MCF 10A (cell line): ENCODE measurements around the gene NAGA. TPM values are rescaled to one million over a fixed set of nuclear protein-coding genes. Genes with fewer than 3 reads are reported as not detected.

ENCODE experiments used
- BruUV-seq: library from RNA; stranded (reverse); fragments of 400-500 nt; replicated peaks from 2 replicates; lab custom pipeline; 2021; lab: Mats Ljungman, UMichigan
- CTCF ChIA-PET: fragments of 300-600 bp; sonication (Branson Sonifier 250); formaldehyde crosslinking; extraction: SDS; loops from one replicate; lab custom pipeline; 2021; ENCODE audit warnings: antibody characterized with exemption, inconsistent platforms; lab: Yijun Ruan, JAX
- POLR2A ChIA-PET: fragments of 300-600, 350-650 bp; sonication (Branson Sonifier 250); formaldehyde crosslinking; extraction: SDS; loops from one replicate; lab custom pipeline; 2020; ENCODE audit warnings: antibody characterized with exemption, inconsistent platforms; lab: Yijun Ruan, JAX
- DNase-seq: peaks from one replicate; pipeline ENCODE4 v3.0.0-alpha.2; 2018; ENCODE audit not compliant: unreplicated experiment
- H3K27ac Mint-ChIP-seq: one replicate; pipeline ENCODE4 v1.8.0; 2022; ENCODE audit warnings: mild to moderate bottlenecking, low read depth, mixed read lengths; ENCODE audit not compliant: unreplicated experiment
- H3K27me3 Mint-ChIP-seq: one replicate; pipeline ENCODE4 v1.8.0; 2022; ENCODE audit warnings: mixed read lengths; ENCODE audit not compliant: insufficient read depth, unreplicated experiment
- H3K36me3 Mint-ChIP-seq: one replicate; pipeline ENCODE4 v1.8.0; 2022; ENCODE audit warnings: mild to moderate bottlenecking, moderate library complexity, mixed read lengths; ENCODE audit not compliant: insufficient read depth, unreplicated experiment
- H3K4me1 Mint-ChIP-seq: one replicate; pipeline ENCODE4 v1.8.0; 2022; ENCODE audit warnings: mixed read lengths; ENCODE audit not compliant: insufficient read depth, unreplicated experiment
- H3K4me3 Mint-ChIP-seq: one replicate; pipeline ENCODE4 v1.8.0; 2022; ENCODE audit warnings: mild to moderate bottlenecking, moderate library complexity, mixed read lengths; ENCODE audit not compliant: unreplicated experiment
- H3K9me3 Mint-ChIP-seq: one replicate; pipeline ENCODE4 v1.8.0; 2022; ENCODE audit warnings: mixed read lengths; ENCODE audit not compliant: unreplicated experiment
- CTCF ChIP-seq: fragments of 200-600 bp; IDR thresholded peaks from one replicate; pipeline ENCODE4 v1.8.0; 2022; ENCODE audit warnings: antibody characterized with exemption, mild to moderate bottlenecking; ENCODE audit not compliant: unreplicated experiment
- intact Hi-C: fragments of 100-400 bp; cut with micrococcal nuclease; formaldehyde crosslinking; loops from 2 replicates; pipeline ENCODE4 v1.14.1; 2022
- total RNA-seq: library from RNA; stranded (reverse); gene quantifications from 2 replicates; pipeline ENCODE4 v1.2.3, GENCODE V29; 2022

NAGA gene
- total RNA-seq, 1 experiment from 2014 or later, result 8.0 TPM

- BruUV-seq, result no TSS peak
- ChIA-PET POLR2A (no interaction called here), CTCF (no interaction called here)
- no peak overlapping the region for H3K27ac Mint-ChIP-seq
- H3K36me3 Mint-ChIP-seq, result no peaks in the 10 kb centered on the region
- no peak for TF ChIP-seq CTCF
- no peaks in the 10 kb centered on the region for H3K9me3 Mint-ChIP-seq
- no peak for DNase-seq
- H3K27me3 Mint-ChIP-seq, result no peaks in the 10 kb centered on the region
- intact Hi-C loops, result no loop called here
- no peak overlapping the region for H3K4me3 Mint-ChIP-seq
- no peaks in the 10 kb centered on the region for H3K4me1 Mint-ChIP-seq
These were observed 2.9 kb downstream of the NAGA start for GRCh38 chr22:42067671-42068251.

GRCh38 chr22:42066937-42067336 is 3.7 kb downstream of the NAGA start:
- Mint-ChIP-seq H3K4me1 (no peaks in the 10 kb centered on the region), H3K4me3 (no peak overlapping the region), H3K27ac (no peak overlapping the region), H3K36me3 (no peaks in the 10 kb centered on the region), H3K9me3 (no peaks in the 10 kb centered on the region), H3K27me3 (no peaks in the 10 kb centered on the region)
- DNase-seq, result no peak
- ChIA-PET CTCF (interaction anchor here (0.8 kb wide), 1 partner anchor 99 kb away, joined by 3 read pairs; no protein-coding TSS in a partner anchor), POLR2A (no interaction called here)
- TF ChIP-seq CTCF, result no peak
- no TSS peak for BruUV-seq
- intact Hi-C loops, result no loop called here

- CTCF ChIA-PET, result interaction anchor here (0.8 kb wide), 1 partner anchor 98 kb away, joined by 3 read pairs; no protein-coding TSS in a partner anchor
- POLR2A ChIA-PET, result no interaction called here
- TF ChIP-seq CTCF, result no peak
- Mint-ChIP-seq H3K4me3 (no peak overlapping the region), H3K4me1 (no peaks in the 10 kb centered on the region), H3K27ac (no peak overlapping the region), H3K36me3 (no peaks in the 10 kb centered on the region), H3K27me3 (no peaks in the 10 kb centered on the region), H3K9me3 (no peaks in the 10 kb centered on the region)
- DNase-seq, result no peak
- BruUV-seq, result no TSS peak
- intact Hi-C loops, result no loop called here
These were observed 4.4 kb downstream of the NAGA start for GRCh38 chr22:42066126-42066761.

- ChIA-PET POLR2A (no interaction called here), CTCF (interaction anchor here (1.7 kb wide), 1 partner anchor 98 kb away, joined by 4 read pairs; no protein-coding TSS in a partner anchor)
- DNase-seq, result no peak
- Mint-ChIP-seq H3K4me1 (no peaks in the 10 kb centered on the region), H3K9me3 (no peaks in the 10 kb centered on the region), H3K36me3 (no peaks in the 10 kb centered on the region), H3K27ac (no peak overlapping the region), H3K27me3 (no peaks in the 10 kb centered on the region), H3K4me3 (no peak overlapping the region)
- BruUV-seq, result no TSS peak
- intact Hi-C loops, result no loop called here
- TF ChIP-seq CTCF, result no peak
These were observed 5.0 kb downstream of the NAGA start for GRCh38 chr22:42065438-42066125.
